Measurements from ENCODE around the gene SLC13A3.

DNA sequence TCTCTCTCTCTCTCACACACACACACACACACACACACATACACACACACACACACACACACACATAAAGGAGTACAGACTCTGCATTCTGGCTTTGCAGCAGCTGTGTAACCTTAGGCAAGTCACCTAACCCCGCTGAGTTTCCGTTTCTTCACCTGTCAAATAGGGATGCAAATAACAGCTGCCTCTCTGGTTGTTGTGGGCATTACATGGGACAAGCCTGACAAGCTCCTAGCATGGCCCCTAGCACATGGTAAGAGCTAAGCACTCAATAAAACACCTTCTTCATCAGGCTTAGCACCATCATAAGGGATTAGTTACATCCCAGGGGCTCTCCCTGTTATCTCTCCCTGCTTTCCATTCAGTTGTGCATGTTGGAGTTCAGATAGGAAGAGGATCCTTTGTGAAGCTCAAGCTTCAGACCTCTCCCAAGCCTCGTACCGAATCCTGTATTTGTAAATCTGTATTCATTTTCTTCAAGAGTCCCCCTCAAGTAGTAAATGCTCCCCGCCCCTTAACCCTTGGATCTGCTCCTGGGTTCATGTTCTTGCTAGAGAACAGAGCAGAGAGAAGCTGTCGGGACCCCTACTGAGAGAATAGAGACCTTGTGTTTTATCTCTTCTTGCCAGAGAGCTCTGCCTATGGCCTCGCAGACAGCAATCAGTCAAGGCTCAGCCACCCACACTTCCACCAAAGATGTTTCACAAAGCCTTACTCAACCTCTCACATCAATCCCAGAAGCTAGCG lies 2.2 kb downstream of the SLC13A3 start:
- TF ChIP-seq, protein P1, sequence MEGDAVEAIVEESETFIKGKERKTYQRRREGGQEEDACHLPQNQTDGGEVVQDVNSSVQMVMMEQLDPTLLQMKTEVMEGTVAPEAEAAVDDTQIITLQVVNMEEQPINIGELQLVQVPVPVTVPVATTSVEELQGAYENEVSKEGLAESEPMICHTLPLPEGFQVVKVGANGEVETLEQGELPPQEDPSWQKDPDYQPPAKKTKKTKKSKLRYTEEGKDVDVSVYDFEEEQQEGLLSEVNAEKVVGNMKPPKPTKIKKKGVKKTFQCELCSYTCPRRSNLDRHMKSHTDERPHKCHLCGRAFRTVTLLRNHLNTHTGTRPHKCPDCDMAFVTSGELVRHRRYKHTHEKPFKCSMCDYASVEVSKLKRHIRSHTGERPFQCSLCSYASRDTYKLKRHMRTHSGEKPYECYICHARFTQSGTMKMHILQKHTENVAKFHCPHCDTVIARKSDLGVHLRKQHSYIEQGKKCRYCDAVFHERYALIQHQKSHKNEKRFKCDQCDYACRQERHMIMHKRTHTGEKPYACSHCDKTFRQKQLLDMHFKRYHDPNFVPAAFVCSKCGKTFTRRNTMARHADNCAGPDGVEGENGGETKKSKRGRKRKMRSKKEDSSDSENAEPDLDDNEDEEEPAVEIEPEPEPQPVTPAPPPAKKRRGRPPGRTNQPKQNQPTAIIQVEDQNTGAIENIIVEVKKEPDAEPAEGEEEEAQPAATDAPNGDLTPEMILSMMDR (IDR thresholded peaks at IDR 0.05; ENCODE audit: extremely low read depth in 1 of 2, insufficient read depth in 1 of 2, low read depth in 1 of 2, low read length in 2 of 2), result no peak
- no peak for TF ChIP-seq EZH2 (IDR thresholded peaks at IDR 0.05; ENCODE audit: borderline replicate concordance, low read depth, low read length, severe bottlenecking)
- TF ChIP-seq MYC (IDR thresholded peaks at IDR 0.05; ENCODE audit: low read depth, low read length), result no peak
